A673 (cell line): ENCODE results near the gene DGKD. TPM values are rescaled to one million over a fixed set of nuclear protein-coding genes. Genes with fewer than 3 reads are reported as not detected.

Experiments
- BruUV-seq: library from RNA; stranded (reverse); fragments of 400-500 nt; replicated peaks from 2 replicates; lab custom pipeline; 2021; lab: Mats Ljungman, UMichigan
- CTCF ChIA-PET: fragments of 300-600 bp; sonication (Branson Sonifier 250); formaldehyde crosslinking; loops from one replicate; lab custom pipeline; 2022; ENCODE audit warnings: antibody characterized with exemption; lab: Charles Lee
- POLR2A ChIA-PET: fragments of 300-600 bp; sonication (Branson Sonifier 250); formaldehyde crosslinking; loops from one replicate; lab custom pipeline; 2022; ENCODE audit warnings: antibody characterized with exemption; ENCODE audit not compliant: low non-redundant PET; lab: Charles Lee
- DNase-seq: peaks from one replicate; pipeline ENCODE4 v3.0.0-alpha.2; 2015; ENCODE audit warnings: low spot score
- H3K27ac ChIP-seq: fragments of 200-600 bp; sonication (generic); 2 replicates; pipeline ENCODE4 v1.5.1; 2016; ENCODE audit warnings: mixed run types, low read depth, mild to moderate bottlenecking, mixed read lengths, antibody characterized with exemption, low read length; ENCODE audit not compliant: poor library complexity, severe bottlenecking
- H3K27me3 ChIP-seq: fragments of 200-600 bp; sonication (generic); replicated peaks from 2 replicates; pipeline ENCODE4 v1.6.1; 2017; ENCODE audit warnings: mixed run types, low read depth, mild to moderate bottlenecking, mixed read lengths, antibody characterized with exemption, low read length; ENCODE audit not compliant: insufficient read depth, poor library complexity
- H3K36me3 ChIP-seq: fragments of 200-600 bp; sonication (generic); 2 replicates; pipeline ENCODE4 v1.6.1; 2016; ENCODE audit warnings: mixed run types, mild to moderate bottlenecking, mixed read lengths, antibody characterized with exemption, low read length; ENCODE audit not compliant: insufficient read depth, poor library complexity, severe bottlenecking
- H3K4me1 ChIP-seq: fragments of 200-600 bp; sonication (generic); 2 replicates; pipeline ENCODE4 v1.6.1; 2017; ENCODE audit warnings: mixed run types, mild to moderate bottlenecking, mixed read lengths, antibody characterized with exemption, low read length; ENCODE audit not compliant: insufficient read depth, poor library complexity, severe bottlenecking
- H3K4me3 ChIP-seq: fragments of 200-600 bp; sonication (generic); 2 replicates; pipeline ENCODE4 v1.5.1; 2016; ENCODE audit warnings: low read depth, mixed run types, mild to moderate bottlenecking, mixed read lengths, low read length; ENCODE audit not compliant: poor library complexity, severe bottlenecking
- H3K9me3 ChIP-seq: fragments of 200-600 bp; sonication (generic); 2 replicates; pipeline ENCODE4 v1.6.1; 2016; ENCODE audit warnings: mixed run types, low read depth, mild to moderate bottlenecking, mixed read lengths, antibody characterized with exemption, low read length; ENCODE audit not compliant: poor library complexity, severe bottlenecking
- EZH2 ChIP-seq: fragments of 200-600 bp; sonication (generic); IDR thresholded peaks from 2 replicates; pipeline ENCODE4 v1.6.1; 2017; ENCODE audit warnings: borderline replicate concordance, low read depth, mild to moderate bottlenecking, mixed read lengths, antibody characterized with exemption, low read length; ENCODE audit not compliant: poor library complexity, severe bottlenecking
- intact Hi-C: fragments of 100-400 bp; cut with micrococcal nuclease; formaldehyde crosslinking; loops from one replicate; pipeline ENCODE4 v1.10.0; 2022; ENCODE audit not compliant: unreplicated experiment
- total RNA-seq: library from RNA; stranded (reverse); gene quantifications from 2 replicates; pipeline ENCODE4 v1.2.3, GENCODE V29; 2021
- TF ChIP-seq, protein P1 (sequence below): fragments of 300-800, 200-600 bp; sonication (generic); conservative IDR thresholded peaks from 2 replicates; pipeline ENCODE4 v1.5.1; 2017; ENCODE audit warnings: low read depth, mild to moderate bottlenecking, antibody characterized with exemption, low read length, moderate library complexity, mixed read lengths

Gene DGKD
- total RNA-seq, 1 experiment from 2014 or later = 128 TPM

DNA sequence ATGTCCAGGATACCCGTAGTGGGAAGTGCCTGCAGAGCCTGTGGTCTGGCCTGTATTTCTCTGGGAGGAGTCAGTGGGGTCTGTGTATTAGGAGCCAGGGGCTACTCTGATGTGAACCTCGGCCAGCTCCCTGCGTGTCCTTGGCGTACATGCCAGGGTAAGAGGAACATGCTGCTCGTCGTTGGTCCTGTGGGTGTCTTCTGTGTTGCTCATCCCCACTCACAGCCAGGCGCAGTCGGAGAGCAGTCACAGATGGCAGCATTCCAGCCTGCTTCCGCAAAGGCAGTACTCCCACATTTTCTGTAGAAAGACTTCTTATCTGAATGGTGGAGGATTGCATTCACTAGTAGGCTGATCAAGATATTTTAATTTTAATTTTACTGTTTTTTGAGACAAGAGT, 84.9 kb downstream of the DGKD start:
- H3K27ac ChIP-seq = no peak overlapping the region
- H3K27me3 ChIP-seq = no peaks in the 10 kb centered on the region
- intact Hi-C loops = no loop called here
- H3K36me3 ChIP-seq = peaks cover 29% of the 10 kb centered on the region
- no peaks in the 10 kb centered on the region for H3K9me3 ChIP-seq
- BruUV-seq = no TSS peak
- ChIA-PET CTCF (no interaction called here), POLR2A (no interaction called here)
- TF ChIP-seq, protein P1, sequence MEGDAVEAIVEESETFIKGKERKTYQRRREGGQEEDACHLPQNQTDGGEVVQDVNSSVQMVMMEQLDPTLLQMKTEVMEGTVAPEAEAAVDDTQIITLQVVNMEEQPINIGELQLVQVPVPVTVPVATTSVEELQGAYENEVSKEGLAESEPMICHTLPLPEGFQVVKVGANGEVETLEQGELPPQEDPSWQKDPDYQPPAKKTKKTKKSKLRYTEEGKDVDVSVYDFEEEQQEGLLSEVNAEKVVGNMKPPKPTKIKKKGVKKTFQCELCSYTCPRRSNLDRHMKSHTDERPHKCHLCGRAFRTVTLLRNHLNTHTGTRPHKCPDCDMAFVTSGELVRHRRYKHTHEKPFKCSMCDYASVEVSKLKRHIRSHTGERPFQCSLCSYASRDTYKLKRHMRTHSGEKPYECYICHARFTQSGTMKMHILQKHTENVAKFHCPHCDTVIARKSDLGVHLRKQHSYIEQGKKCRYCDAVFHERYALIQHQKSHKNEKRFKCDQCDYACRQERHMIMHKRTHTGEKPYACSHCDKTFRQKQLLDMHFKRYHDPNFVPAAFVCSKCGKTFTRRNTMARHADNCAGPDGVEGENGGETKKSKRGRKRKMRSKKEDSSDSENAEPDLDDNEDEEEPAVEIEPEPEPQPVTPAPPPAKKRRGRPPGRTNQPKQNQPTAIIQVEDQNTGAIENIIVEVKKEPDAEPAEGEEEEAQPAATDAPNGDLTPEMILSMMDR = no peak
- no peak for TF ChIP-seq EZH2
- no peak overlapping the region for H3K4me3 ChIP-seq
- DNase-seq = peak; percentile 72
- peaks cover 4% of the 10 kb centered on the region for H3K4me1 ChIP-seq

DNA sequence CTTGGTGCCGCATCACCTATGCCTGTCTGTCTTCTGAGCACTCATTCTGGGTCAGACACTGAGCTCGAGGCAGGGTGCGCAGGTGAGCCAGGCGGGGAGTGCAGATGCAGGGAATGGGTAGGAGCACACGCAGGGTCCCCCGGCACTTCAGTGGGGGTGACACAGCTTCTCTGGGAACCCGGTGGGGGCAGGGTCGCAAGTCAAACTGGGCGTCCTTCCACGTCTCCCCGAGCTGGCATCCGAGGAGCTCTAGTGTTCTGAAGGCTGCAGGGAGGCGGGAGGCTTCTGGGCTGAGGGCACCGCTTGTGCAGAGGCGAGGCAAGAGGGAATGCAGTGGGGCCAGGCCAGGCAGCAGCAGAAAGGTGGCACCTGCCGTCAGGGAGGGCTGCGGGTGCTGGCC, 86.0 kb downstream of the DGKD start:
- Histone ChIP-seq H3K4me1 (peaks cover 4% of the 10 kb centered on the region), H3K27ac (no peak overlapping the region), H3K36me3 (peaks cover 34% of the 10 kb centered on the region), H3K9me3 (no peaks in the 10 kb centered on the region), H3K4me3 (no peak overlapping the region), H3K27me3 (no peaks in the 10 kb centered on the region)
- DNase-seq = no peak
- ChIA-PET POLR2A (no interaction called here), CTCF (no interaction called here)
- BruUV-seq = no TSS peak
- TF ChIP-seq, protein P1 = no peak
- TF ChIP-seq EZH2 = no peak
- intact Hi-C loops = no loop called here

DNA sequence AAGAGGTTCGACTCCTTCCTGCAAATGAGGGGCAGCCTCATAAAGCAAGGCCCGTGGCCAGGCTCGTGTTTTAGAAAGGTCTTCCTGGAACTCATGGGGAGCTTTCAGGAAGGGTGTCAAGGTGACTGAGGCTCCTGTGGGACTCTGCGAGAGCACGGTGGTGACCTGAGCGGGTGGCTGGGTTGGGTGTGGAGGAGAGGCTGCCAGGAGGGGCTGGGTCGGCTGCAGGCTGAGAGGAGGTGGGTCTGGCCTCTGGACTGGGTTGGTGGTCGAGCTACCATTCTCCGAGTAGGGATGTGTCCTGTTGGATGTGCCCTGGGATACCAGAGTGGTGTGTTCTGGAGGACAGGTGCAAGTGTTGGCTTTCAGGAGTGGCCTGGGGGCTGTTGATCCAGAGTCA, 86.4 kb downstream of the DGKD start:
- intact Hi-C loops = no loop called here
- H3K4me3 ChIP-seq = no peak overlapping the region
- peaks cover 4% of the 10 kb centered on the region for H3K4me1 ChIP-seq
- H3K9me3 ChIP-seq = no peaks in the 10 kb centered on the region
- no peak for DNase-seq
- H3K27ac ChIP-seq = peak overlapping the region; percentile 23
- TF ChIP-seq, protein P1 = no peak
- no peak for TF ChIP-seq EZH2
- ChIA-PET POLR2A (no interaction called here), CTCF (no interaction called here)
- peaks cover 32% of the 10 kb centered on the region for H3K36me3 ChIP-seq
- no TSS peak for BruUV-seq
- H3K27me3 ChIP-seq = no peaks in the 10 kb centered on the region
